Kidney (tissue), 14 donors: ENCODE results near the gene HOMER2. TPM values are rescaled to one million over a fixed set of nuclear protein-coding genes. Genes with fewer than 3 reads are reported as not detected.
"Not testable (repeated sequence)": the region's sequence is repeated elsewhere in the genome, so short reads cannot be mapped to it uniquely, and the experiment has no call there.

ENCODE experiments used
- DNase-seq, 5 donors: peaks; one replicate each; pipeline ENCODE4 v3.0.0-alpha.2; 2013 to 2020
- FAIRE-seq: peaks from 2 replicates; lab custom pipeline; 2012; peaks lifted over from hg19 to GRCh38; lab: Jason Lieb, UNC
- H3K27ac ChIP-seq, 2 donors: one replicate each; pipeline ENCODE4 v1.7.0; 2013; ENCODE audit warnings: low read depth in 2 of 2, low read length in 2 of 2, inconsistent platforms in 1 of 2
- H3K27me3 ChIP-seq: one replicate; pipeline ENCODE4 v1.7.1; 2013; ENCODE audit warnings: low read length, inconsistent platforms; ENCODE audit not compliant: control insufficient read depth, insufficient read depth
- H3K36me3 ChIP-seq, 3 donors: one replicate each; pipeline versions ENCODE4 v1.7.0 to v1.7.1; 2013; ENCODE audit warnings: low read length in 3 of 3, control low read depth in 1 of 3, inconsistent platforms in 1 of 3; ENCODE audit not compliant: insufficient read depth in 3 of 3, control insufficient read depth in 2 of 3
- H3K4me1 ChIP-seq, 3 donors: one replicate each; pipeline versions ENCODE4 v1.7.0 to v1.7.1; 2013; ENCODE audit warnings: low read length in 3 of 3, inconsistent platforms in 1 of 3, low read depth in 1 of 3; ENCODE audit not compliant: control insufficient read depth in 2 of 3, insufficient read depth in 2 of 3
- H3K4me3 ChIP-seq, 3 donors: one replicate each; pipeline versions ENCODE4 v1.7.0 to v1.8.1; 2013; ENCODE audit warnings: low read length in 3 of 3, control low read depth in 1 of 3, inconsistent platforms in 1 of 3
- H3K9ac ChIP-seq, 3 donors: one replicate each; pipeline versions ENCODE4 v1.7.0 to v1.7.1; 2013; ENCODE audit warnings: low read length in 3 of 3, control low read depth in 1 of 3, inconsistent platforms in 1 of 3
- H3K9me3 ChIP-seq, 3 donors: one replicate each; pipeline versions ENCODE4 v1.7.0 to v1.7.1; 2013; ENCODE audit warnings: low read length in 3 of 3, control low read depth in 1 of 3, inconsistent platforms in 1 of 3; ENCODE audit not compliant: control insufficient read depth in 2 of 3, insufficient read depth in 1 of 3
- CTCF ChIP-seq: IDR thresholded peaks from 3 replicates; pipeline ENCODE4 v1.5.1; 2012; ENCODE audit warnings: mild to moderate bottlenecking, moderate library complexity, borderline replicate concordance; ENCODE audit not compliant: insufficient read depth; ENCODE audit errors: extremely low read depth
- intact Hi-C: fragments of 100-400 bp; cut with DNase I; formaldehyde crosslinking; loops from one replicate; pipeline ENCODE4 v1.11.1; 2022
- polyA plus RNA-seq: library from polyadenylated mRNA; stranded (reverse); fragments of 350-450 nt; fragmentation: Illumina TruSeq; extraction: RNeasy Lipid Tissue Mini Kit (QIAGEN cat#74804); gene quantifications from one replicate; pipeline ENCODE4 v1.2.3, GENCODE V29; 2014; ENCODE audit warnings: low read depth, low replicate concordance; ENCODE audit not compliant: insufficient read depth
- total RNA-seq: library from RNA; stranded (reverse); fragmentation: NEBNext Ultra II Directional; extraction: Animal tissue kit (Norgen Biotek cat#: 25700); gene quantifications from one replicate; pipeline ENCODE4 v1.2.1, GENCODE V29; 2021
- donor health status: control.
- donor health status: control.
- donor health status: control.
- donor health status: control.
- donor health status: control.
- donor health status: DM: yes; HTN: yes; CAD: no.
- donor health status: Normal renal cell carcinoma (clear cell type).

Gene HOMER2
- total and polyA plus RNA-seq, 2 donors from 2014 or later: 4.6 to 35.8 TPM

GRCh38 chr15:82894971-82895520 lies 57.5 kb downstream of the HOMER2 start:
- no peak for FAIRE-seq
- Histone ChIP-seq H3K4me3 (no peak overlapping the region), H3K4me1 (no peaks in the 10 kb centered on the region), H3K36me3 (no peaks in the 10 kb centered on the region), H3K9ac (no peak overlapping the region), H3K27me3 (no peaks in the 10 kb centered on the region), H3K9me3 (no peaks in the 10 kb centered on the region), H3K27ac (no peak overlapping the region)
- TF ChIP-seq CTCF: no peak
- DNase-seq: peak in 3 of 5 donors; percentile 25 to 56 (median 36)
- intact Hi-C loops: no loop called here

- H3K27ac ChIP-seq, H3K4me3 ChIP-seq, H3K4me1 ChIP-seq, FAIRE-seq, H3K9ac ChIP-seq, H3K27me3 ChIP-seq, DNase-seq, H3K36me3 ChIP-seq, intact Hi-C loops, H3K9me3 ChIP-seq: not testable (repeated sequence)
Observed at GRCh38 chr15:82893473-82893872, 59.0 kb downstream of the HOMER2 start.

- no peaks in the 10 kb centered on the region for H3K9me3 ChIP-seq
- H3K27ac ChIP-seq: no peak overlapping the region
- intact Hi-C loops: no loop called here
- H3K4me1 ChIP-seq: no peaks in the 10 kb centered on the region
- H3K4me3 ChIP-seq: no peak overlapping the region
- TF ChIP-seq CTCF: no peak
- no peaks in the 10 kb centered on the region for H3K36me3 ChIP-seq
- no peaks in the 10 kb centered on the region for H3K27me3 ChIP-seq
- FAIRE-seq (no peak), DNase-seq (no peak)
- no peak overlapping the region for H3K9ac ChIP-seq
Observed at GRCh38 chr15:82892573-82892972, 59.9 kb downstream of the HOMER2 start.

GRCh38 chr15:82890995-82891390 lies 61.5 kb downstream of the HOMER2 start:
- TF ChIP-seq CTCF: no peak
- H3K4me1 ChIP-seq: no peaks in the 10 kb centered on the region
- no peaks in the 10 kb centered on the region for H3K27me3 ChIP-seq
- FAIRE-seq (no peak), DNase-seq (no peak)
- H3K9ac ChIP-seq: no peak overlapping the region
- no peaks in the 10 kb centered on the region for H3K9me3 ChIP-seq
- intact Hi-C loops: no loop called here
- H3K27ac ChIP-seq: no peak overlapping the region
- no peaks in the 10 kb centered on the region for H3K36me3 ChIP-seq
- H3K4me3 ChIP-seq: no peak overlapping the region
